B cell (primary cell): ENCODE data around the gene RASA2. TPM values are rescaled to one million over a fixed set of nuclear protein-coding genes. Genes with fewer than 3 reads are reported as not detected.

Experiments
- ATAC-seq: fragments of 200-7000 bp; cut with Tn5 transposase; one replicate; pipeline ENCODE4 v1.10.0; 2021; ENCODE audit warnings: low read depth, mild to moderate bottlenecking, moderate number of reproducible peaks, moderate library complexity
- CTCF ChIA-PET: fragments of 350-600 bp; sonication (Branson Sonifier 250); formaldehyde crosslinking; loops from one replicate; lab custom pipeline; 2021; ENCODE audit warnings: antibody characterized with exemption, inconsistent platforms; lab: Charles Lee
- POLR2A ChIA-PET: fragments of 350-600 bp; sonication (Branson Sonifier 250); formaldehyde crosslinking; loops from one replicate; lab custom pipeline; 2021; ENCODE audit warnings: antibody characterized with exemption; lab: Charles Lee
- DNase-seq: peaks from one replicate; pipeline ENCODE4 v3.0.0; 2013
- H2AFZ ChIP-seq: 2 replicates; pipeline ENCODE4 v1.6.1; 2012; ENCODE audit warnings: mild to moderate bottlenecking, low read depth, low read length; ENCODE audit not compliant: insufficient read depth, poor library complexity, severe bottlenecking
- H3K27ac ChIP-seq, 2 donors: 1 replicate in 1 of 2; 2 replicates in 1 of 2; pipeline ENCODE4 v1.5.1; 2012 to 2013; ENCODE audit warnings: low read length in 2 of 2, mild to moderate bottlenecking in 2 of 2, moderate library complexity in 1 of 2
- H3K27me3 ChIP-seq, 4 experiments: fragments of 200-600 bp in 1 of 4; sonication (generic) in 1 of 4; replicated peaks in 1 of 4; 1 replicate in 2 of 4; 2 replicates in 2 of 4; pipeline versions ENCODE4 v1.6.1 to v1.7.0; 2013 to 2016; ENCODE audit warnings: low read length in 3 of 4, mild to moderate bottlenecking in 2 of 4, mixed read lengths in 1 of 4, moderate library complexity in 1 of 4; ENCODE audit not compliant: insufficient read depth in 4 of 4, control insufficient read depth in 3 of 4; ENCODE audit errors: control extremely low read depth in 1 of 4
- H3K36me3 ChIP-seq, 2 experiments: replicated peaks in 1 of 2; 1 replicate in 1 of 2; 2 replicates in 1 of 2; pipeline versions ENCODE4 v1.6.1 to v1.7.1; 2013; ENCODE audit warnings: low read length in 1 of 2; ENCODE audit not compliant: insufficient read depth in 2 of 2, control insufficient read depth in 1 of 2; ENCODE audit errors: control extremely low read depth in 1 of 2, extremely low read depth in 1 of 2
- H3K4me1 ChIP-seq, 2 donors: fragments of 200-600 bp in 1 of 2; sonication (generic) in 1 of 2; 1 replicate in 1 of 2; 2 replicates in 1 of 2; pipeline versions ENCODE4 v1.5.1 to v1.6.1; 2013 to 2017; ENCODE audit warnings: low read length in 2 of 2; ENCODE audit not compliant: control insufficient read depth in 2 of 2, insufficient read depth in 2 of 2
- H3K4me2 ChIP-seq: replicated peaks from 2 replicates; pipeline ENCODE3; 2012; ENCODE audit warnings: mild to moderate bottlenecking, low read depth, low read length; ENCODE audit not compliant: poor library complexity, severe bottlenecking
- H3K4me3 ChIP-seq, 5 experiments: fragments of 200-600 bp in 1 of 5; sonication (generic) in 1 of 5; 1 replicate in 3 of 5; 2 replicates in 2 of 5; pipeline versions ENCODE4 v1.5.1 to v1.7.0; 2011 to 2016; ENCODE audit warnings: low read length in 4 of 5, mild to moderate bottlenecking in 4 of 5, low read depth in 2 of 5, control low read depth in 1 of 5, moderate library complexity in 1 of 5; ENCODE audit not compliant: insufficient read depth in 1 of 5; ENCODE audit errors: control extremely low read depth in 1 of 5, extremely low read depth in 1 of 5
- H3K79me2 ChIP-seq: fragments of 200-600 bp; sonication (generic); one replicate; pipeline ENCODE4 v1.6.0; 2016; ENCODE audit warnings: low read length; ENCODE audit not compliant: control insufficient read depth, insufficient read depth
- H3K9ac ChIP-seq: fragments of 200-600 bp; sonication (generic); 2 replicates; pipeline ENCODE4 v1.6.1; 2017; ENCODE audit warnings: mild to moderate bottlenecking, low read length, moderate library complexity
- H3K9me3 ChIP-seq, 3 donors: one replicate each; pipeline versions ENCODE4 v1.6.1 to v1.7.1; 2013; ENCODE audit warnings: low read length in 2 of 3; ENCODE audit not compliant: control insufficient read depth in 2 of 3, insufficient read depth in 1 of 3; ENCODE audit errors: control extremely low read depth in 1 of 3
- H4K20me1 ChIP-seq: 2 replicates; pipeline ENCODE4 v1.6.0; 2012; ENCODE audit warnings: mild to moderate bottlenecking, low read length; ENCODE audit not compliant: insufficient read depth, control insufficient read depth, poor library complexity, severe bottlenecking
- H3K27ac Mint-ChIP-seq: one replicate; pipeline ENCODE4 v1.8.0; 2021; ENCODE audit warnings: mixed read lengths
- H3K27me3 Mint-ChIP-seq: one replicate; pipeline ENCODE4 v1.8.0; 2021; ENCODE audit warnings: mixed read lengths
- H3K4me1 Mint-ChIP-seq: one replicate; pipeline ENCODE4 v1.8.0; 2021; ENCODE audit warnings: mixed read lengths
- H3K4me3 Mint-ChIP-seq: one replicate; pipeline ENCODE4 v1.8.0; 2021; ENCODE audit warnings: mixed read lengths
- H3K9me3 Mint-ChIP-seq: one replicate; pipeline ENCODE4 v1.8.0; 2022; ENCODE audit warnings: mixed read lengths; ENCODE audit not compliant: insufficient read depth
- CTCF ChIP-seq: fragments of 200-600 bp; IDR thresholded peaks from one replicate; pipeline ENCODE4 v1.8.0; 2022; ENCODE audit warnings: antibody characterized with exemption, mild to moderate bottlenecking
- EZH2 ChIP-seq: IDR thresholded peaks from 2 replicates; pipeline ENCODE4 v1.6.1; 2012; ENCODE audit warnings: borderline replicate concordance, low read depth, mild to moderate bottlenecking, moderate library complexity, low read length; ENCODE audit not compliant: insufficient read depth, poor library complexity, severe bottlenecking
- WGBS: methylation state at CpG from one replicate; pipeline ENCODE4 v1.1.5; 2013; ENCODE audit warnings: missing lambda C conversion rate; ENCODE audit not compliant: insufficient coverage; 5-methylcytosine and 5-hydroxymethylcytosine counted together
- intact Hi-C: fragments of 100-400 bp; cut with micrococcal nuclease; formaldehyde crosslinking; loops from one replicate; pipeline ENCODE4 v1.10.0; 2022
- polyA plus RNA-seq: library from polyadenylated mRNA; depleted of rRNA; stranded (reverse); fragments of >200 nt; gene quantifications from 2 replicates; pipeline ENCODE4 v1.2.3, GENCODE V29; 2012
- total RNA-seq, 2 donors: library from RNA; stranded (reverse); fragments of 120-200 nt in 1 of 2; gene quantifications; 1 replicate in 1 of 2; 2 replicates in 1 of 2; pipeline versions ENCODE4 v1.2.3 to v1.2.4, GENCODE V29; 2013 to 2022

Gene RASA2
- total and polyA plus RNA-seq, 2 donors (not counting 1 experiment from before 2014, with no cell fraction given), result 12.3 to 47.7 TPM

- H3K4me1 Mint-ChIP-seq, result no peaks in the 10 kb centered on the region
- Histone ChIP-seq H3K27me3 (no peaks in the 10 kb centered on the region), H2AFZ (no peak overlapping the region), H3K4me2 (no peak overlapping the region), H3K9ac (no peak overlapping the region), H3K27ac (no peak overlapping the region), H3K36me3 (peaks cover 0 to 27% of the 10 kb centered on the region in 2 experiments), H3K4me3 (no peak overlapping the region), H3K4me1 (peaks cover 8 to 9% of the 10 kb centered on the region in 2 donors), H3K9me3 (no peaks in the 10 kb centered on the region), H3K79me2 (no peaks in the 10 kb centered on the region), H4K20me1 (no peaks in the 10 kb centered on the region)
- ATAC-seq (no peak), DNase-seq (no peak)
- intact Hi-C loops, result no loop called here
- CTCF ChIA-PET, result interaction anchor here (0.6 to 3.3 kb wide), 14 partner anchors 9 to 146 kb away, joined by 3 to 27 read pairs (median 3); no protein-coding TSS in a partner anchor
- 100% methylated on average over 5 of the region's 6 CpGs for WGBS
- H3K4me3 Mint-ChIP-seq, result no peak overlapping the region
- TF ChIP-seq CTCF (no peak), EZH2 (no peak)
- no peaks in the 10 kb centered on the region for H3K9me3 Mint-ChIP-seq
- no peaks in the 10 kb centered on the region for H3K27me3 Mint-ChIP-seq
- no peak overlapping the region for H3K27ac Mint-ChIP-seq
- POLR2A ChIA-PET, result no interaction called here
Measured at GRCh38 chr3:141448606-141449220, 38.1 kb upstream of the RASA2 start.

- Mint-ChIP-seq H3K27me3 (no peaks in the 10 kb centered on the region), H3K4me1 (peaks cover under 1% of the 10 kb centered on the region), H3K9me3 (no peaks in the 10 kb centered on the region), H3K27ac (peak overlapping the region; percentile 27), H3K4me3 (no peak overlapping the region)
- Histone ChIP-seq H2AFZ (no peak overlapping the region), H3K27ac (no peak overlapping the region), H4K20me1 (no peaks in the 10 kb centered on the region), H3K36me3 (peaks cover 0 to 19% of the 10 kb centered on the region in 2 experiments), H3K27me3 (no peaks in the 10 kb centered on the region), H3K79me2 (no peaks in the 10 kb centered on the region), H3K9ac (no peak overlapping the region), H3K4me3 (no peak overlapping the region), H3K4me1 (peaks cover 8 to 9% of the 10 kb centered on the region in 2 donors), H3K4me2 (no peak overlapping the region), H3K9me3 (no peaks in the 10 kb centered on the region)
- CTCF ChIA-PET, result interaction anchor here (0.6 to 3.3 kb wide), 14 partner anchors 8 to 146 kb away, joined by 3 to 27 read pairs (median 4); no protein-coding TSS in a partner anchor
- ATAC-seq, result no peak
- TF ChIP-seq EZH2 (no peak), CTCF (no peak)
- intact Hi-C loops, result no loop called here
- no peak for DNase-seq
- 100% methylated on average over 1 of the region's 6 CpGs for WGBS
- POLR2A ChIA-PET, result no interaction called here
Measured at GRCh38 chr3:141449424-141449823, 37.4 kb upstream of the RASA2 start.
